A549 (cell line): ENCODE results near the gene TREML2. TPM values are rescaled to one million over a fixed set of nuclear protein-coding genes. Genes with fewer than 3 reads are reported as not detected.

Source experiments
- ATAC-seq, 2 experiments: fragments of 200-7000 bp in 1 of 2; fragments of >200 bp in 1 of 2; cut with Nextera tagmentation in 1 of 2; cut with Tn5 transposase in 1 of 2; 3 replicates each; pipeline versions ENCODE4 v1.8.0 to v1.9.1; 2018 to 2020; ENCODE audit warnings: mild to moderate bottlenecking in 1 of 2, moderate library complexity in 1 of 2
- CTCF ChIA-PET: fragments of 300-600 bp; sonication (Branson Sonifier 250); formaldehyde crosslinking; extraction: SDS; loops from one replicate; lab custom pipeline; 2021; ENCODE audit warnings: antibody characterized with exemption, inconsistent platforms; lab: Yijun Ruan, JAX
- POLR2A ChIA-PET: fragments of 350-600 bp; formaldehyde crosslinking; extraction: SDS; loops from one replicate; lab custom pipeline; 2021; ENCODE audit warnings: antibody characterized with exemption, inconsistent platforms; lab: Yijun Ruan, JAX
- DNase-seq, 2 experiments: peaks; one replicate each; pipeline versions ENCODE4 v3.0.0 to v3.0.0-alpha.2; 2011 to 2016; ENCODE audit warnings: low read depth in 1 of 2, low spot score in 1 of 2
- FAIRE-seq: peaks from 2 replicates; lab custom pipeline; 2011; peaks lifted over from hg19 to GRCh38; lab: Jason Lieb, UNC
- H3K27ac ChIP-seq, 2 experiments: fragments of >200 bp; sonication (Bioruptor Twin); formaldehyde crosslinking; 3 replicates each; pipeline ENCODE4 v1.5.1; 2016 to 2017
- H3K4me1 ChIP-seq: fragments of >200 bp; sonication (Bioruptor Twin); formaldehyde crosslinking; 3 replicates; pipeline ENCODE4 v1.6.1; 2016
- H3K4me2 ChIP-seq: fragments of >200 bp; sonication (Bioruptor Twin); formaldehyde crosslinking; 3 replicates; pipeline ENCODE4 v1.6.1; 2016
- H3K4me3 ChIP-seq: fragments of >200 bp; sonication (Bioruptor Twin); formaldehyde crosslinking; 3 replicates; pipeline ENCODE4 v1.5.1; 2016
- H3K9me3 ChIP-seq: fragments of >200 bp; sonication (Bioruptor Twin); formaldehyde crosslinking; 3 replicates; pipeline ENCODE4 v1.6.1; 2016
- ATOH8 ChIP-seq: fragments of 250-450 bp; sonication (Bioruptor Pico); IDR thresholded peaks from 2 replicates; pipeline ENCODE4 v1.5.0; 2020; ENCODE audit warnings: low read depth, mild to moderate bottlenecking, moderate library complexity
- BHLHE40 ChIP-seq: IDR thresholded peaks from 2 replicates; pipeline ENCODE4 v1.6.1; 2012; ENCODE audit warnings: low read depth, low read length, inconsistent platforms
- CBX2 ChIP-seq: fragments of 200-600 bp; sonication (generic); IDR thresholded peaks from 2 replicates; pipeline ENCODE4 v1.6.1; 2016; ENCODE audit warnings: low read depth, mild to moderate bottlenecking, borderline replicate concordance
- CBX8 ChIP-seq: fragments of 200-600 bp; sonication (generic); IDR thresholded peaks from 2 replicates; pipeline ENCODE4 v1.6.1; 2016
- CEBPB ChIP-seq, 2 experiments: fragments of >200 bp in 1 of 2; sonication (Bioruptor Twin) in 1 of 2; formaldehyde crosslinking in 1 of 2; IDR thresholded peaks; 2 replicates each; pipeline ENCODE4 v1.6.1; 2012 to 2016
- E2F6 ChIP-seq: IDR thresholded peaks from 2 replicates; pipeline ENCODE4 v1.6.1; 2012; ENCODE audit warnings: low read depth, borderline replicate concordance
- EHF ChIP-seq: fragments of 250-450 bp; sonication (Bioruptor Pico); IDR thresholded peaks from 2 replicates; pipeline ENCODE4 v1.5.0; 2020; ENCODE audit warnings: mild to moderate bottlenecking
- EHMT2 ChIP-seq: fragments of 200-600 bp; sonication (generic); IDR thresholded peaks from 2 replicates; pipeline ENCODE4 v1.6.1; 2016; ENCODE audit warnings: antibody characterized with exemption, low read depth, mild to moderate bottlenecking, moderate library complexity
- ELK1 ChIP-seq: fragments of 150-350 bp; IDR thresholded peaks from 2 replicates; pipeline ENCODE4 v1.6.1; 2014; ENCODE audit warnings: low read depth, mild to moderate bottlenecking, low read length
- FOSB ChIP-seq: fragments of 250-450 bp; sonication (Bioruptor Pico); IDR thresholded peaks from 2 replicates; pipeline ENCODE4 v1.5.0; 2020; ENCODE audit warnings: mild to moderate bottlenecking, moderate library complexity
- FOSL2 ChIP-seq, 2 experiments: fragments of 450-650 bp in 1 of 2; fragments of >200 bp in 1 of 2; sonication (Bioruptor Twin) in 1 of 2; formaldehyde crosslinking; IDR thresholded peaks; 2 replicates each; pipeline versions ENCODE4 v1.5.0 to v1.6.1; 2016 to 2020; ENCODE audit warnings: mild to moderate bottlenecking in 1 of 2, moderate library complexity in 1 of 2
- FOXS1 ChIP-seq: fragments of 250-450 bp; sonication (Bioruptor Pico); IDR thresholded peaks from 2 replicates; pipeline ENCODE4 v1.5.0; 2020; ENCODE audit warnings: mild to moderate bottlenecking, moderate library complexity
- HES2 ChIP-seq: fragments of >200 bp; sonication (Bioruptor Twin); formaldehyde crosslinking; IDR thresholded peaks from 2 replicates; pipeline ENCODE4 v1.6.1; 2016
- HMGXB4 ChIP-seq: fragments of 250-450 bp; sonication (Bioruptor Pico); IDR thresholded peaks from 2 replicates; pipeline ENCODE4 v1.5.0; 2021; ENCODE audit warnings: mild to moderate bottlenecking, moderate library complexity, borderline replicate concordance
- HOXA7 ChIP-seq: fragments of 250-450 bp; sonication (Bioruptor Pico); IDR thresholded peaks from 2 replicates; pipeline ENCODE4 v1.5.0; 2020; ENCODE audit warnings: mild to moderate bottlenecking, moderate library complexity
- HOXB5 ChIP-seq: fragments of 250-450 bp; sonication (Bioruptor Pico); IDR thresholded peaks from 2 replicates; pipeline ENCODE4 v1.5.0; 2020; ENCODE audit warnings: mild to moderate bottlenecking, moderate library complexity
- MAX ChIP-seq: IDR thresholded peaks from 2 replicates; pipeline ENCODE4 v1.6.1; 2012
- NFE2L2 ChIP-seq: fragments of 150-350 bp; conservative IDR thresholded peaks from 2 replicates; pipeline ENCODE4 v1.6.1; 2014; ENCODE audit warnings: low read length
- NR3C1 ChIP-seq: fragments of >200 bp; sonication (Bioruptor Twin); formaldehyde crosslinking; IDR thresholded peaks from 3 replicates; pipeline ENCODE4 v1.6.1; 2017
- RAD21 ChIP-seq, 2 experiments: fragments of >200 bp in 1 of 2; sonication (Bioruptor Twin) in 1 of 2; formaldehyde crosslinking in 1 of 2; IDR thresholded peaks in 1 of 2; conservative IDR thresholded peaks in 1 of 2; 2 replicates in 1 of 2; 3 replicates in 1 of 2; pipeline ENCODE4 v1.6.1; 2012 to 2018; ENCODE audit warnings: inconsistent platforms in 1 of 2
- RNF2 ChIP-seq: fragments of 200-600 bp; sonication (generic); IDR thresholded peaks from 2 replicates; pipeline ENCODE4 v1.6.1; 2016; ENCODE audit warnings: low read depth, mild to moderate bottlenecking, antibody characterized with exemption, moderate library complexity, borderline replicate concordance
- SMC3 ChIP-seq: fragments of >200 bp; sonication (Bioruptor Twin); formaldehyde crosslinking; IDR thresholded peaks from 3 replicates; pipeline ENCODE4 v1.6.1; 2018; ENCODE audit warnings: inconsistent platforms
- SREBF2 ChIP-seq: fragments of 450-650 bp; IDR thresholded peaks from 2 replicates; pipeline ENCODE4 v1.6.1; 2014; ENCODE audit warnings: mild to moderate bottlenecking, moderate library complexity
- ZC3H11A ChIP-seq: fragments of 450-650 bp; IDR thresholded peaks from 2 replicates; pipeline ENCODE4 v1.6.1; 2014; ENCODE audit warnings: antibody characterized with exemption, mild to moderate bottlenecking
- ZFP36 ChIP-seq: fragments of 450-650 bp; IDR thresholded peaks from 2 replicates; pipeline ENCODE4 v1.6.1; 2014; ENCODE audit warnings: borderline replicate concordance; ENCODE audit not compliant: partially characterized antibody
- ZNF302 ChIP-seq: fragments of 250-450 bp; sonication (Bioruptor Pico); IDR thresholded peaks from 2 replicates; pipeline ENCODE4 v1.9.0; 2021; ENCODE audit warnings: inconsistent platforms, mild to moderate bottlenecking, moderate library complexity
- WGBS: methylation state at CpG from one replicate; pipeline ENCODE4 v1.1.6; 2017; ENCODE audit errors: missing lambda C conversion rate; 5-methylcytosine and 5-hydroxymethylcytosine counted together
- polyA plus RNA-seq, 4 experiments: library from polyadenylated mRNA; depleted of rRNA in 3 of 4; stranded (reverse); fragments of >200 nt; fragmentation: RNase III in 1 of 4; extraction: RNeasy Plus Mini Kit Qiagen cat#74134 plus additional on column Dnase treatment in 1 of 4; gene quantifications; 2 replicates in 3 of 4; 3 replicates in 1 of 4; pipeline ENCODE4 v1.2.3, GENCODE V29; 2011 to 2017

The TREML2 gene
- polyA plus RNA-seq, 2 of the 4 experiments (the other 2 are of a cell fraction), result not detected

- H3K4me3 ChIP-seq, result no peak overlapping the region
- no peak overlapping the region for H3K4me2 ChIP-seq
- no peak for FAIRE-seq
- POLR2A ChIA-PET, result no interaction called here
- CTCF ChIA-PET, result no interaction called here
- no peak for DNase-seq
- no peak for ATAC-seq
- TF ChIP-seq HMGXB4 (no peak), ZC3H11A (no peak), EHF (no peak), BHLHE40 (no peak), CBX8 (no peak), HES2 (no peak)
- H3K9me3 ChIP-seq, result no peaks in the 10 kb centered on the region
- H3K27ac ChIP-seq, result no peak overlapping the region
- 48% methylated on average over 3 of the region's 4 CpGs for WGBS
- H3K4me1 ChIP-seq, result no peaks in the 10 kb centered on the region
Measured at GRCh38 chr6:41236276-41236675, 35.3 kb upstream of the TREML2 start.

GRCh38 chr6:41232667-41233066 is 31.7 kb upstream of the TREML2 start:
- no peak overlapping the region for H3K4me3 ChIP-seq
- TF ChIP-seq HOXA7 (CRISPR knock-in tag) (no peak), MAX (no peak), ZFP36 (no peak), ZC3H11A (no peak), FOSB (CRISPR knock-in tag) (no peak), ATOH8 (CRISPR knock-in tag) (no peak), RNF2 (no peak), EHF (no peak), CBX2 (no peak), FOSL2 (IDR thresholded peaks at IDR 0.05) (no peak), FOSL2 (CRISPR knock-in tag; IDR thresholded peaks at IDR 0.05) (no peak), EHMT2 (no peak)
- TF ChIP-seq, all 56 proteins: peak for 0
- H3K4me2 ChIP-seq, result no peak overlapping the region
- FAIRE-seq, result no peak
- CTCF ChIA-PET, result interaction anchor here (0.8 kb wide), 1 partner anchor 11 kb away, joined by 3 read pairs; no protein-coding TSS in a partner anchor
- POLR2A ChIA-PET, result no interaction called here
- H3K9me3 ChIP-seq, result no peaks in the 10 kb centered on the region
- DNase-seq, result no peak
- H3K27ac ChIP-seq, result no peak overlapping the region
- ATAC-seq, result no peak
- 70% methylated on average over 3 of the region's 6 CpGs for WGBS
- H3K4me1 ChIP-seq, result no peaks in the 10 kb centered on the region

GRCh38 chr6:41231246-41231645 is 30.3 kb upstream of the TREML2 start:
- no peak for DNase-seq
- TF ChIP-seq SREBF2 (no peak), CBX2 (no peak), E2F6 (no peak)
- CTCF ChIA-PET, result no interaction called here
- WGBS, result 13% methylated on average over 5 of the region's 5 CpGs
- Histone ChIP-seq H3K4me1 (no peaks in the 10 kb centered on the region), H3K9me3 (no peaks in the 10 kb centered on the region), H3K4me3 (no peak overlapping the region), H3K4me2 (no peak overlapping the region), H3K27ac (no peak overlapping the region)
- POLR2A ChIA-PET, result no interaction called here
- FAIRE-seq, result no peak
- no peak for ATAC-seq

- no peak overlapping the region for H3K4me2 ChIP-seq
- H3K4me1 ChIP-seq, result no peaks in the 10 kb centered on the region
- WGBS, result 45% methylated on average over 4 of the region's 4 CpGs
- no peak overlapping the region for H3K27ac ChIP-seq
- DNase-seq, result no peak
- ATAC-seq, result no peak
- H3K4me3 ChIP-seq, result no peak overlapping the region
- H3K9me3 ChIP-seq, result no peaks in the 10 kb centered on the region
- no peak for FAIRE-seq
- CTCF ChIA-PET, result no interaction called here
- POLR2A ChIA-PET, result no interaction called here
- TF ChIP-seq NFE2L2 (no peak), ELK1 (no peak), RAD21 (conservative IDR thresholded peaks at IDR 0.05 in 1 of 2, IDR thresholded peaks at IDR 0.05 in 1 of 2) (no peak), EHMT2 (no peak), HOXB5 (CRISPR knock-in tag) (no peak), CEBPB (IDR thresholded peaks at IDR 0.05) (no peak), HOXA7 (CRISPR knock-in tag) (no peak), FOXS1 (CRISPR knock-in tag) (no peak), ZNF302 (no peak), SMC3 (no peak), CBX2 (no peak), NR3C1 (no peak)
Measured at GRCh38 chr6:41229721-41230120, 28.8 kb upstream of the TREML2 start.
